RCC 7860 (cell line): ENCODE data around the gene FHOD3.

Experiments used
- DNase-seq: peaks from one replicate; pipeline ENCODE4 v3.0.0-alpha.2; 2015; ENCODE audit warnings: low spot score
- FAIRE-seq: peaks from 2 replicates; lab custom pipeline; 2012; peaks lifted over from hg19 to GRCh38; lab: Jason Lieb, UNC

FHOD3 gene

GRCh38 chr18:36321658-36322407 lies 24.3 kb downstream of the FHOD3 start:
- peak; percentile 73 for FAIRE-seq
- peak; percentile 64 for DNase-seq

- FAIRE-seq (no peak), DNase-seq (no peak)
These were observed 24.9 kb downstream of the FHOD3 start for GRCh38 chr18:36322408-36322728.

GRCh38 chr18:36322734-36323133 lies 25.2 kb downstream of the FHOD3 start:
- DNase-seq: no peak
- FAIRE-seq: no peak

GRCh38 chr18:36323421-36323820 lies 25.9 kb downstream of the FHOD3 start:
- FAIRE-seq: no peak
- no peak for DNase-seq

- DNase-seq: no peak
- FAIRE-seq: no peak
These were observed 28.3 kb downstream of the FHOD3 start for GRCh38 chr18:36325846-36326245.

GRCh38 chr18:36326771-36327170 lies 29.3 kb downstream of the FHOD3 start:
- DNase-seq (no peak), FAIRE-seq (no peak)

GRCh38 chr18:36327352-36328316 lies 30.1 kb downstream of the FHOD3 start:
- DNase-seq (no peak), FAIRE-seq (no peak)

GRCh38 chr18:36328385-36328858 lies 30.9 kb downstream of the FHOD3 start:
- FAIRE-seq: no peak
- no peak for DNase-seq

GRCh38 chr18:36328916-36329315 lies 31.4 kb downstream of the FHOD3 start:
- FAIRE-seq: no peak
- DNase-seq: no peak

- FAIRE-seq (no peak), DNase-seq (no peak)
These were observed 32.3 kb downstream of the FHOD3 start for GRCh38 chr18:36329684-36330434.

- DNase-seq (peak; percentile 76), FAIRE-seq (peak; percentile 69)
These were observed 33.0 kb downstream of the FHOD3 start for GRCh38 chr18:36330435-36331052.

GRCh38 chr18:36331521-36331971 lies 34.0 kb downstream of the FHOD3 start:
- DNase-seq: peak; percentile 46
- FAIRE-seq: peak; percentile 88

- FAIRE-seq (no peak), DNase-seq (no peak)
These were observed 35.9 kb downstream of the FHOD3 start for GRCh38 chr18:36333414-36333813.

GRCh38 chr18:36334798-36335197 lies 37.3 kb downstream of the FHOD3 start:
- FAIRE-seq (no peak), DNase-seq (no peak)

- no peak for FAIRE-seq
- no peak for DNase-seq
These were observed 38.2 kb downstream of the FHOD3 start for GRCh38 chr18:36335476-36336279.

GRCh38 chr18:36337679-36338402 lies 40.3 kb downstream of the FHOD3 start:
- DNase-seq (peak; percentile 16), FAIRE-seq (peak; percentile 79)

GRCh38 chr18:36338403-36338933 lies 41.0 kb downstream of the FHOD3 start:
- FAIRE-seq (no peak), DNase-seq (no peak)

GRCh38 chr18:36340246-36340645 lies 42.7 kb downstream of the FHOD3 start:
- DNase-seq: no peak
- FAIRE-seq: no peak

GRCh38 chr18:36341944-36342343 lies 44.4 kb downstream of the FHOD3 start:
- FAIRE-seq: peak; percentile 23

More at GRCh38 chr18:36341944-36342343, 44.4 kb downstream of the FHOD3 start:
- DNase-seq: no peak
